Measurements from ENCODE around the gene GPR63. TPM values are rescaled to one million over a fixed set of nuclear protein-coding genes. Genes with fewer than 3 reads are reported as not detected.

GPR63 gene
- polyA plus RNA-seq, 12 donors, result 2.1 to 4.6 (median 3.2) TPM; not detected in 1

- DNase-seq, result no peak
Measured at GRCh38 chr6:96826865-96827264, 10.4 kb downstream of the GPR63 start.

GRCh38 chr6:96823743-96824142 lies 13.5 kb downstream of the GPR63 start:
- no peak for DNase-seq

GRCh38 chr6:96821034-96821433 lies 16.2 kb downstream of the GPR63 start:
- no peak for DNase-seq

- DNase-seq, result no peak
Measured at GRCh38 chr6:96816301-96816817, 20.9 kb downstream of the GPR63 start.

- DNase-seq, result no peak
Measured at GRCh38 chr6:96814625-96815024, 22.7 kb downstream of the GPR63 start.

- DNase-seq, result no peak
Measured at GRCh38 chr6:96812077-96812703, 25.1 kb downstream of the GPR63 start.

GRCh38 chr6:96811670-96812069 lies 25.6 kb downstream of the GPR63 start:
- no peak for DNase-seq

- no peak for DNase-seq
Measured at GRCh38 chr6:96811136-96811535, 26.1 kb downstream of the GPR63 start.

- no peak for DNase-seq
Measured at GRCh38 chr6:96809119-96809518, 28.2 kb downstream of the GPR63 start.

GRCh38 chr6:96803106-96803481 lies 34.2 kb downstream of the GPR63 start:
- DNase-seq, result no peak

GRCh38 chr6:96795481-96795880 lies 41.8 kb downstream of the GPR63 start:
- DNase-seq, result no peak

- no peak for DNase-seq
Measured at GRCh38 chr6:96794980-96795379, 42.3 kb downstream of the GPR63 start.

- DNase-seq, result no peak
Measured at GRCh38 chr6:96792561-96793190, 44.6 kb downstream of the GPR63 start.

- no peak for DNase-seq
Measured at GRCh38 chr6:96789871-96790270, 47.4 kb downstream of the GPR63 start.

GRCh38 chr6:96787846-96788580 lies 49.3 kb downstream of the GPR63 start:
- no peak for DNase-seq

- DNase-seq, result no peak
Measured at GRCh38 chr6:96786336-96786735, 50.9 kb downstream of the GPR63 start.

GRCh38 chr6:96784650-96785049 lies 52.6 kb downstream of the GPR63 start:
- DNase-seq, result no peak

- DNase-seq, result no peak
Measured at GRCh38 chr6:96783307-96783706, 54.0 kb downstream of the GPR63 start.

- no peak for DNase-seq
Measured at GRCh38 chr6:96781557-96781956, 55.7 kb downstream of the GPR63 start.

- no peak for DNase-seq
Measured at GRCh38 chr6:96777113-96777512, 60.2 kb downstream of the GPR63 start.

- no peak for DNase-seq
Measured at GRCh38 chr6:96775727-96776400, 61.4 kb downstream of the GPR63 start.

- DNase-seq, result no peak
Measured at GRCh38 chr6:96766769-96767168, 70.5 kb downstream of the GPR63 start.

Data from muscle of arm (tissue), 12 donors.